T-helper 2 cell treated with Interferon-gamma antibody and Interleukin-4, amounts not matched to agents 5 μg/mL and 100 μg/mL, for 36 hours (primary cell): ENCODE data around the gene ANKRD39.

ENCODE experiments used
- DNase-seq: peaks from one replicate; pipeline ENCODE4 v3.0.0; 2021; ENCODE audit warnings: low spot score
- H3K27ac Mint-ChIP-seq: one replicate; pipeline ENCODE4 v1.8.0; 2021; ENCODE audit warnings: mild to moderate bottlenecking, mixed read lengths
- H3K27me3 Mint-ChIP-seq: one replicate; pipeline ENCODE4 v1.8.0; 2021; ENCODE audit warnings: low read depth, mixed read lengths
- H3K36me3 Mint-ChIP-seq: one replicate; pipeline ENCODE4 v1.8.0; 2021; ENCODE audit warnings: low read depth, mixed read lengths
- H3K4me1 Mint-ChIP-seq: one replicate; pipeline ENCODE4 v1.8.0; 2021; ENCODE audit warnings: low read depth, mixed read lengths
- H3K4me3 Mint-ChIP-seq: one replicate; pipeline ENCODE4 v1.8.0; 2022; ENCODE audit warnings: mild to moderate bottlenecking, moderate library complexity, mixed read lengths
- H3K9me3 Mint-ChIP-seq: one replicate; pipeline ENCODE4 v1.8.0; 2021; ENCODE audit warnings: mixed read lengths

Gene ANKRD39

GRCh38 chr2:96857667-96858372 lies at the start of gene ANKRD39:
Gene ANKRD39 (minus strand): TSS chr2:96858016. CDS start chr2:96857987, 29 bp downstream.
- H3K4me3 Mint-ChIP-seq, result peak within 1 kb of the TSS; percentile 82
- peak within 1 kb of the TSS; percentile 83 for H3K27ac Mint-ChIP-seq
- H3K9me3 Mint-ChIP-seq, result no peaks in the 10 kb centered on the region
- H3K36me3 Mint-ChIP-seq, result peaks cover 29% of the 10 kb centered on the region
- peak; percentile 98 for DNase-seq
- H3K27me3 Mint-ChIP-seq, result no peaks in the 10 kb centered on the region
- H3K4me1 Mint-ChIP-seq, result peaks cover 28% of the 10 kb centered on the region

- H3K4me3 Mint-ChIP-seq, result no peak overlapping the region
- H3K27ac Mint-ChIP-seq, result no peak overlapping the region
- no peaks in the 10 kb centered on the region for H3K36me3 Mint-ChIP-seq
- H3K4me1 Mint-ChIP-seq, result peaks cover 8% of the 10 kb centered on the region
- no peaks in the 10 kb centered on the region for H3K9me3 Mint-ChIP-seq
- no peaks in the 10 kb centered on the region for H3K27me3 Mint-ChIP-seq
- no peak for DNase-seq
These were observed 48.9 kb upstream of the ANKRD39 start for GRCh38 chr2:96906729-96907114.

- Mint-ChIP-seq H3K9me3 (no peaks in the 10 kb centered on the region), H3K36me3 (no peaks in the 10 kb centered on the region), H3K27me3 (no peaks in the 10 kb centered on the region), H3K4me1 (no peaks in the 10 kb centered on the region), H3K27ac (no peak overlapping the region), H3K4me3 (no peak overlapping the region)
- DNase-seq, result no peak
These were observed 46.0 kb upstream of the ANKRD39 start for GRCh38 chr2:96903815-96904214.

- Mint-ChIP-seq H3K4me3 (no peak overlapping the region), H3K36me3 (no peaks in the 10 kb centered on the region), H3K9me3 (no peaks in the 10 kb centered on the region), H3K27ac (no peak overlapping the region), H3K27me3 (no peaks in the 10 kb centered on the region), H3K4me1 (no peaks in the 10 kb centered on the region)
- DNase-seq, result no peak
These were observed 45.5 kb upstream of the ANKRD39 start for GRCh38 chr2:96903318-96903717.

GRCh38 chr2:96900237-96900636 lies 42.4 kb upstream of the ANKRD39 start:
- H3K4me1 Mint-ChIP-seq, result peaks cover 7% of the 10 kb centered on the region
- DNase-seq, result no peak
- H3K27ac Mint-ChIP-seq, result no peak overlapping the region
- H3K4me3 Mint-ChIP-seq, result no peak overlapping the region
- no peaks in the 10 kb centered on the region for H3K36me3 Mint-ChIP-seq
- no peaks in the 10 kb centered on the region for H3K27me3 Mint-ChIP-seq
- no peaks in the 10 kb centered on the region for H3K9me3 Mint-ChIP-seq

GRCh38 chr2:96899413-96899741 lies 41.6 kb upstream of the ANKRD39 start:
- Mint-ChIP-seq H3K4me3 (no peak overlapping the region), H3K27ac (no peak overlapping the region), H3K36me3 (no peaks in the 10 kb centered on the region)

GRCh38 chr2:96898641-96899412 lies 41.0 kb upstream of the ANKRD39 start:
- Mint-ChIP-seq H3K27me3 (no peaks in the 10 kb centered on the region), H3K4me1 (peaks cover 7% of the 10 kb centered on the region), H3K4me3 (no peak overlapping the region), H3K9me3 (no peaks in the 10 kb centered on the region), H3K36me3 (no peaks in the 10 kb centered on the region), H3K27ac (no peak overlapping the region)
- no peak for DNase-seq

More at GRCh38 chr2:96899413-96899741, 41.6 kb upstream of the ANKRD39 start:
- Mint-ChIP-seq H3K27me3 (no peaks in the 10 kb centered on the region), H3K9me3 (no peaks in the 10 kb centered on the region), H3K4me1 (peaks cover 7% of the 10 kb centered on the region)
- no peak for DNase-seq

- Mint-ChIP-seq H3K27me3 (no peaks in the 10 kb centered on the region), H3K9me3 (no peaks in the 10 kb centered on the region), H3K4me1 (peaks cover 7% of the 10 kb centered on the region), H3K27ac (no peak overlapping the region), H3K36me3 (no peaks in the 10 kb centered on the region), H3K4me3 (no peak overlapping the region)
- DNase-seq, result no peak
These were observed 40.3 kb upstream of the ANKRD39 start for GRCh38 chr2:96898135-96898505.

- H3K9me3 Mint-ChIP-seq, result no peaks in the 10 kb centered on the region
- no peaks in the 10 kb centered on the region for H3K27me3 Mint-ChIP-seq
- no peak overlapping the region for H3K4me3 Mint-ChIP-seq
- DNase-seq, result no peak
- H3K36me3 Mint-ChIP-seq, result no peaks in the 10 kb centered on the region
- H3K27ac Mint-ChIP-seq, result no peak overlapping the region
- peaks cover 7% of the 10 kb centered on the region for H3K4me1 Mint-ChIP-seq
These were observed 39.8 kb upstream of the ANKRD39 start for GRCh38 chr2:96897491-96898134.

- peak overlapping the region; percentile 50 for H3K27ac Mint-ChIP-seq
- H3K4me3 Mint-ChIP-seq, result no peak overlapping the region
- DNase-seq, result no peak
- no peaks in the 10 kb centered on the region for H3K9me3 Mint-ChIP-seq
- H3K27me3 Mint-ChIP-seq, result no peaks in the 10 kb centered on the region
- H3K36me3 Mint-ChIP-seq, result no peaks in the 10 kb centered on the region
- peaks cover 16% of the 10 kb centered on the region for H3K4me1 Mint-ChIP-seq
These were observed 38.2 kb upstream of the ANKRD39 start for GRCh38 chr2:96895746-96896651.

- H3K4me3 Mint-ChIP-seq, result no peak overlapping the region
- H3K4me1 Mint-ChIP-seq, result peaks cover 18% of the 10 kb centered on the region
- H3K9me3 Mint-ChIP-seq, result no peaks in the 10 kb centered on the region
- no peak for DNase-seq
- H3K36me3 Mint-ChIP-seq, result no peaks in the 10 kb centered on the region
- no peak overlapping the region for H3K27ac Mint-ChIP-seq
- H3K27me3 Mint-ChIP-seq, result no peaks in the 10 kb centered on the region
These were observed 37.4 kb upstream of the ANKRD39 start for GRCh38 chr2:96895032-96895745.

- Mint-ChIP-seq H3K27ac (no peak overlapping the region), H3K9me3 (no peaks in the 10 kb centered on the region), H3K36me3 (no peaks in the 10 kb centered on the region), H3K27me3 (no peaks in the 10 kb centered on the region), H3K4me3 (no peak overlapping the region), H3K4me1 (peaks cover 18% of the 10 kb centered on the region)
- DNase-seq, result no peak
These were observed 36.3 kb upstream of the ANKRD39 start for GRCh38 chr2:96894151-96894531.
